ENCODE results near the gene KLHL3. TPM values are rescaled to one million over a fixed set of nuclear protein-coding genes. Genes with fewer than 3 reads are reported as not detected.
A peak's percentile ranks its signal among the peaks of the same experiment; 100 is the strongest.

The KLHL3 gene
- total and polyA plus RNA-seq, 2 experiments from 2014 or later = 4.9 to 10.8 TPM

DNA sequence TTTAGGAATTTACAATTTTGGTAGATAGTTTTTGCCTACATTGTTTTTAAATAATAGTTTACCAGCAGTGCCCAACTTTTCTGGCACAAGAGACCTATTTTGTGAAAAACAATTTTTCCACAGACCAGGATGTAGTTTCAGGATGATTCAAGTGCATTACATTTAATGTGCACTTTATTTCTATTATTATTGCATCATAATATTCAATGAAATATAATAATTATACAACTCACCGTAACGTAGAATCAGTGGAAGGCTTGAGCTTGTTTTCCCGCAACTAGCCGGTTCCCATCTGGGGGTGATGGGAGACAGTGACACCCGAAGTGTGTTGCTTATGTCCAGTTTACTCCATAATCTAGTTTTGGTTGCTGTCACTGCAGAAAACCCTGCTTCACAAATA is 21.7 kb upstream of the KLHL3 start:
- TF ChIP-seq CREB1 (CRISPR knock-in tag; IDR thresholded peaks at IDR 0.05; ENCODE audit: low read depth) (no peak), EZH2 (IDR thresholded peaks at IDR 0.05; ENCODE audit: low read depth, unreplicated experiment) (no peak), EZH2phosphoT487 (IDR thresholded peaks at IDR 0.05; ENCODE audit: unreplicated experiment) (no peak), JUNB (IDR thresholded peaks at IDR 0.05; ENCODE audit: unreplicated experiment) (no peak), ZNF331 (CRISPR knock-in tag; IDR thresholded peaks at IDR 0.05; ENCODE audit: low read depth) (no peak)
- TF ChIP-seq, protein P1, sequence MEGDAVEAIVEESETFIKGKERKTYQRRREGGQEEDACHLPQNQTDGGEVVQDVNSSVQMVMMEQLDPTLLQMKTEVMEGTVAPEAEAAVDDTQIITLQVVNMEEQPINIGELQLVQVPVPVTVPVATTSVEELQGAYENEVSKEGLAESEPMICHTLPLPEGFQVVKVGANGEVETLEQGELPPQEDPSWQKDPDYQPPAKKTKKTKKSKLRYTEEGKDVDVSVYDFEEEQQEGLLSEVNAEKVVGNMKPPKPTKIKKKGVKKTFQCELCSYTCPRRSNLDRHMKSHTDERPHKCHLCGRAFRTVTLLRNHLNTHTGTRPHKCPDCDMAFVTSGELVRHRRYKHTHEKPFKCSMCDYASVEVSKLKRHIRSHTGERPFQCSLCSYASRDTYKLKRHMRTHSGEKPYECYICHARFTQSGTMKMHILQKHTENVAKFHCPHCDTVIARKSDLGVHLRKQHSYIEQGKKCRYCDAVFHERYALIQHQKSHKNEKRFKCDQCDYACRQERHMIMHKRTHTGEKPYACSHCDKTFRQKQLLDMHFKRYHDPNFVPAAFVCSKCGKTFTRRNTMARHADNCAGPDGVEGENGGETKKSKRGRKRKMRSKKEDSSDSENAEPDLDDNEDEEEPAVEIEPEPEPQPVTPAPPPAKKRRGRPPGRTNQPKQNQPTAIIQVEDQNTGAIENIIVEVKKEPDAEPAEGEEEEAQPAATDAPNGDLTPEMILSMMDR (conservative IDR thresholded peaks at IDR 0.05; ENCODE audit: low read depth in 2 of 2) = no peak
- H3K27ac ChIP-seq (ENCODE audit: low read depth) = no peak overlapping the region
- peaks cover 8% of the 10 kb centered on the region for H3K27me3 Mint-ChIP-seq (ENCODE audit: insufficient read depth, low read depth, poor library complexity)
- no peak overlapping the region for H2AFZ ChIP-seq
- H3K36me3 Mint-ChIP-seq (ENCODE audit: low read depth) = peaks cover 25% of the 10 kb centered on the region
- no peak overlapping the region for H3K4me3 Mint-ChIP-seq
- ATAC-seq (no peak), DNase-seq (ENCODE audit: low spot score) (no peak)
- no peaks in the 10 kb centered on the region for H3K27me3 ChIP-seq (ENCODE audit: insufficient read depth)
- H3K36me3 ChIP-seq (ENCODE audit: insufficient read depth) = no peaks in the 10 kb centered on the region
- peaks cover 15% of the 10 kb centered on the region for H3K79me2 ChIP-seq (replicated peaks; ENCODE audit: insufficient read depth)
- H3K9me3 Mint-ChIP-seq = peaks cover 8% of the 10 kb centered on the region; the same call in 2 of the 3 replicates
- H3F3A ChIP-seq (replicated peaks; ENCODE audit: low read depth) = no peaks in the 10 kb centered on the region
- no peak overlapping the region for H3K4me3 ChIP-seq
- H3K9me2 ChIP-seq (ENCODE audit: insufficient read depth) = no peaks in the 10 kb centered on the region
- H3K4me1 Mint-ChIP-seq = peaks cover 4% of the 10 kb centered on the region; the same call in 2 of the 3 replicates
- no peak overlapping the region for H3K27ac Mint-ChIP-seq
- H3K4me2 ChIP-seq = no peak overlapping the region
- no peaks in the 10 kb centered on the region for H3K4me1 ChIP-seq (ENCODE audit: insufficient read depth)
- no peaks in the 10 kb centered on the region; the same call in 1 of the 2 replicates for H4K20me1 ChIP-seq (replicated peaks; ENCODE audit: insufficient read depth)

DNA sequence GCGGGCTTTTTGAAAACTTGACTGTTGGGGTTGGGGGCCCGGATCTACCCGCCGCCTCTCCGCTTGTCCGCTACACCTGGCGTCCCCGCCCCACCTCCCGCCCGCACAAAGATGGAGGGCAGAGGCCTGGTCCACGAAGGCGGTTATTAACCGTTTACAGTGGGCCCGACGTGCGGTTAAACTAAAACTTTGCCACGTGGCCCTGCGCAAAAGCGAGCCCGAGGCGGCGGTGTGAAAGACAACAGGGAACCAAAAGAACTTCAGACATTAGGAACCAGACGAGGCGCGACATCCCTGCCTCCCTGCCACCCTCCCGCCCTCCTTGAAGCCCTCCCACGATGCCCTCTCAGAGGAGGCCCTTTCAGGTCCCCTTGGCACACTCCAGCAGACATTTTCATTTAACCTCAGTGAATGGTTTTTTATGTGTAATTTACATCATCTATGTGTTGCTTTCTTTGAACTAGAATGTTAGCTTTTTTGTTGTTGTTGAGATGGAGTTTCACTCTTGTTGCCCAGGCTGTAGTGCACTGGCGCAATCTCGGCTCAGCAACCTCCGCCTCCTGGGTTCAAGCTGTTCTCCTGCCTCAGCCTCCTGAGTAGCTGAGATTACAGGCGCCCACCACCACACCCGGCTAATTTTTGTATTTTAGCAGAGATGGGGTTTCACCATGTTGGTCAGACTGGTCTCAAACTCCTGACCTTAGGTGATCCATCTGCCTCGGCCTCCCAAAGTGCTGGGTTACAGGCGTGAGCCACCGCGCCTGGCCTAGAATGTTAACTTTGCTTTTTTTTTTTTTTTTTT is 19.3 kb upstream of the KLHL3 start:
- Mint-ChIP-seq H3K4me1 (peaks cover 17% of the 10 kb centered on the region), H3K4me3 (peak overlapping the region; percentile 92), H3K9me3 (peaks cover 5% of the 10 kb centered on the region; the same call in 2 of the 3 replicates), H3K36me3 (ENCODE audit: low read depth) (peaks cover 45% of the 10 kb centered on the region), H3K27ac (peak overlapping the region; percentile 100), H3K27me3 (ENCODE audit: insufficient read depth, low read depth, poor library complexity) (peaks cover 8% of the 10 kb centered on the region)
- Histone ChIP-seq H3K36me3 (ENCODE audit: insufficient read depth) (no peaks in the 10 kb centered on the region), H3K4me3 (peak overlapping the region; percentile 61), H2AFZ (peak overlapping the region; percentile 91), H3K4me2 (peak overlapping the region; percentile 86), H3K27me3 (ENCODE audit: insufficient read depth) (no peaks in the 10 kb centered on the region), H3K27ac (ENCODE audit: low read depth) (peak overlapping the region; percentile 99), H3F3A (replicated peaks; ENCODE audit: low read depth) (no peaks in the 10 kb centered on the region), H3K4me1 (ENCODE audit: insufficient read depth) (peaks cover 15% of the 10 kb centered on the region), H3K9me2 (ENCODE audit: insufficient read depth) (no peaks in the 10 kb centered on the region), H4K20me1 (replicated peaks; ENCODE audit: insufficient read depth) (peaks cover 24% of the 10 kb centered on the region), H3K79me2 (replicated peaks; ENCODE audit: insufficient read depth) (peaks cover 40% of the 10 kb centered on the region)
- DNase-seq (ENCODE audit: low spot score) (no peak), ATAC-seq (peak; percentile 6)
- TF ChIP-seq STAT1 (IDR thresholded peaks at IDR 0.05; ENCODE audit: unreplicated experiment) (no peak), EZH2 (IDR thresholded peaks at IDR 0.05; ENCODE audit: low read depth, unreplicated experiment) (no peak)
- TF ChIP-seq, protein P2, sequence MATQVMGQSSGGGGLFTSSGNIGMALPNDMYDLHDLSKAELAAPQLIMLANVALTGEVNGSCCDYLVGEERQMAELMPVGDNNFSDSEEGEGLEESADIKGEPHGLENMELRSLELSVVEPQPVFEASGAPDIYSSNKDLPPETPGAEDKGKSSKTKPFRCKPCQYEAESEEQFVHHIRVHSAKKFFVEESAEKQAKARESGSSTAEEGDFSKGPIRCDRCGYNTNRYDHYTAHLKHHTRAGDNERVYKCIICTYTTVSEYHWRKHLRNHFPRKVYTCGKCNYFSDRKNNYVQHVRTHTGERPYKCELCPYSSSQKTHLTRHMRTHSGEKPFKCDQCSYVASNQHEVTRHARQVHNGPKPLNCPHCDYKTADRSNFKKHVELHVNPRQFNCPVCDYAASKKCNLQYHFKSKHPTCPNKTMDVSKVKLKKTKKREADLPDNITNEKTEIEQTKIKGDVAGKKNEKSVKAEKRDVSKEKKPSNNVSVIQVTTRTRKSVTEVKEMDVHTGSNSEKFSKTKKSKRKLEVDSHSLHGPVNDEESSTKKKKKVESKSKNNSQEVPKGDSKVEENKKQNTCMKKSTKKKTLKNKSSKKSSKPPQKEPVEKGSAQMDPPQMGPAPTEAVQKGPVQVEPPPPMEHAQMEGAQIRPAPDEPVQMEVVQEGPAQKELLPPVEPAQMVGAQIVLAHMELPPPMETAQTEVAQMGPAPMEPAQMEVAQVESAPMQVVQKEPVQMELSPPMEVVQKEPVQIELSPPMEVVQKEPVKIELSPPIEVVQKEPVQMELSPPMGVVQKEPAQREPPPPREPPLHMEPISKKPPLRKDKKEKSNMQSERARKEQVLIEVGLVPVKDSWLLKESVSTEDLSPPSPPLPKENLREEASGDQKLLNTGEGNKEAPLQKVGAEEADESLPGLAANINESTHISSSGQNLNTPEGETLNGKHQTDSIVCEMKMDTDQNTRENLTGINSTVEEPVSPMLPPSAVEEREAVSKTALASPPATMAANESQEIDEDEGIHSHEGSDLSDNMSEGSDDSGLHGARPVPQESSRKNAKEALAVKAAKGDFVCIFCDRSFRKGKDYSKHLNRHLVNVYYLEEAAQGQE (IDR thresholded peaks at IDR 0.05; ENCODE audit: unreplicated experiment) = no peak

All from GM23338 (cell line).